HG03025 (cell line): ENCODE data around the gene BRK1.
"Not testable (repeated sequence)": the region's sequence is repeated elsewhere in the genome, so short reads cannot be mapped to it uniquely, and the experiment has no call there.

Experiments
- ATAC-seq: cut with Tn5 transposase; IDR thresholded peaks from one replicate; pipeline ENCODE4 v1.9.1; 2021; ENCODE audit warnings: mild to moderate bottlenecking, moderate library complexity; ENCODE audit not compliant: unreplicated experiment, low FRiP score

Gene BRK1

GRCh38 chr3:10175334-10175733 is 59.9 kb downstream of the BRK1 start:
- not testable (repeated sequence) for ATAC-seq

- ATAC-seq, result not testable (repeated sequence)
Observed at GRCh38 chr3:10176150-10176549, 60.7 kb downstream of the BRK1 start.
